ENCODE measurements around the gene PCA3.

Gene PCA3

DNA sequence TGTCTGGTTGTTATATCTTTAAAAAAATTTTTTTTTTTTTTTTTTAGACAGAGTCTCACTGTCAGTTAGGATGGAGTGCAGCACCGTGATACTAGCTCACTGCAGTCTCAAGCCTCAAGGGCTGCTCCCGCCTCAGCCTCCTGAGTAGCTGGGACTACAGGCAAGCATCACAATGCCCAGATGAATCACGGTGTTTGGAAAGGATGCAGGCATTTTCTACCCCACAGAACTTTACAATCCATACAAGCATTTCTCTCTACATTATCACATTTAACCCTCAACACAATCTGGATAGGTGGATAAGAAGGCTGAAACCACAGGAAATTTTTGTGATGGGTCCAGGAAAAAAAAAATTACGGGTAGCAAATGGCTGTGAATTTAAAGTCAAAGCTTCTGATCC, 5.8 kb upstream of the PCA3 start:
- DNase-seq = no peak

DNA sequence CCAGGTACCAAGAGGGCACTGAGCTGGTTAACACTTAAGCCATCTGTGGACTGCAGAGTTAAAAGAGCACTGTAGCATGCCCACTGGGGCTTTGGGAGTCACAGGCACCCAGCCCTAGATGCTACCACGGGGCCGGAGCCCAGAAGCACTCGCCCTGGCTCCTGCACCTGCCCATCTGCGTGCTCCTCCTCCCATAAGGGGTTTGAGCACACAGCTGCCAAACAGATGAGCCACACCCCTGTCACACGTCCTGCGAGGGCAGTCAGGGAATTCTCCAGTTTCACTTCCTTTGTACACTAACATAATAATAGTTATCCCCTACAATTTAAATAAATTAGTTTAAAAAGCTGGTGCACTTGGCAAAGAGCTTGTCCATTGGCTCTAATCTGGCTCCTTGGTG, 4.5 kb upstream of the PCA3 start:
- peak; percentile 61 for DNase-seq

DNA sequence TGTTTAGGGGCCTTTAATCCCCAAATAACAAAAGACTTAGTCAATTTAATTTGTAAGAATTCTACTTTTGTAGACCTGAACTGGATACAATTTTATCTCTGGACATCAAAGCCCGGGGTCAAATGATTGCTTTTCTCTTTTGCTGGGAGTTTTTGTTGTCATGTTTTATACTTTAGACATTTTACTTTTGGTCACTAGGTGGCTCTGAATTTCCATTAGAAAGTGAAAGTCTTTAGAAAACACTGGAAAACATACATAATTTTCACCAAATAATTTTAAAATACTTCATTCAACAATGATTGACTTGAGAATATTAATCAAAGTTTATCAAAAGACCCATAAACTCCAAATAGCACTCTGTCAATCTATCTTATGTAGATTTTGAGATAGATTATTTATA, 2.8 kb upstream of the PCA3 start:
- no peak for DNase-seq

DNA sequence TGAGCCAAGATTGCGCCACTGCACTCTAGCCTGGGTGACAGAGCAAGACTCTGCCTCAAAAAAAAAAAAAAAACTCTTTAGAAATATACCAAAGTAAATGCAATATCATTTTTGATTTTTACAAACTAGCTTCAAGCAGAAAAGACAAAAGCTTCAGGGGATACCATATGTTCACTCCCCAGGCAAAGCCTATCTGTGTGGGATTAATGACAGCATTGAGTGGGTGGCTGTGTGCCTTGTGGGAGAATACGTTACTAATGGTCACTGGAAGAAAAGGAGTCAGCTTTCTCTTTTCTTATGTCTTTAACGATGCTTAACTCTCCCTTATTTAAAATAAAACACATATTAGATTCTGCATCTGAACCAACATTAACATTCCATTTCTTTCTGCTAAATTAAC, 1.9 kb downstream of the PCA3 start:
- no peak for DNase-seq

DNA sequence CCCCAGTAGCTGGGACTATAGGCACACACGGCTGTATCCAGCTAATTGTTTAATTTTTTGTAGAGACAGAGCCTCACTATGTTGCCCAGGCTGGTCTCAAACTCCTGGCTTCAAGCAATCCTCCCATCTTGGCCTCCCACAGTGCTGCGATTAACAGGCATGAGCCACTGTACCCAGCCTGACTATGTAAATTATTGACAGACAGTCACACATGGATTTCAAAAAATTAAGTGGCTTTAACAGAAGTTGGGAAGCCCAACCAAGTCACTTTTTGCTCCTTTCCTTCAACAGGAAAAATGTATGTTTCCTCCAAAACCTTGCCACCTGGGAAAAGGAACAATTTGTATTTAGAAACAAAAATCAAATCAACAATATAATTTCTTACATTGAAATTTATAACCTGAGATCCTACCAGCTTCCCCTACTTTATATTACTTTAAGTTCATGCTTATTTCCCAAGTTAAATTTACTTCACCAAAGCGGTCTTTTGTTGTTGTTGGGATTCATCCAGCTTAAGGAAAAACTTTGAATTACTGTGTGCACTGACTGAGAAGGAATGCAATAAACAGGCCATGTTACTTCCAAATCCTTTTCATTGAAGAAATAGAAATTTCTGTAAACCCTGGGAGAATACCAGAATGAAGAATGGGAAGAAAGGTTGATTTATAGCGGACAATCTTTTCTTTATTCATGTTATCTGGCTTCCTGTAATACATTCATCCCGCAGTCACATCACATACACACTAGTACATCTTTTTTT, 8.6 kb downstream of the PCA3 start:
- no peak for DNase-seq

DNA sequence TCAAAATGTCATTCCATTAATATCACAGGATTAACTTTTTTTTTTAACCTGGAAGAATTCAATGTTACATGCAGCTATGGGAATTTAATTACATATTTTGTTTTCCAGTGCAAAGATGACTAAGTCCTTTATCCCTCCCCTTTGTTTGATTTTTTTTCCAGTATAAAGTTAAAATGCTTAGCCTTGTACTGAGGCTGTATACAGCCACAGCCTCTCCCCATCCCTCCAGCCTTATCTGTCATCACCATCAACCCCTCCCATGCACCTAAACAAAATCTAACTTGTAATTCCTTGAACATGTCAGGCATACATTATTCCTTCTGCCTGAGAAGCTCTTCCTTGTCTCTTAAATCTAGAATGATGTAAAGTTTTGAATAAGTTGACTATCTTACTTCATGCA, 20.6 kb downstream of the PCA3 start:
- no peak for DNase-seq

DNA sequence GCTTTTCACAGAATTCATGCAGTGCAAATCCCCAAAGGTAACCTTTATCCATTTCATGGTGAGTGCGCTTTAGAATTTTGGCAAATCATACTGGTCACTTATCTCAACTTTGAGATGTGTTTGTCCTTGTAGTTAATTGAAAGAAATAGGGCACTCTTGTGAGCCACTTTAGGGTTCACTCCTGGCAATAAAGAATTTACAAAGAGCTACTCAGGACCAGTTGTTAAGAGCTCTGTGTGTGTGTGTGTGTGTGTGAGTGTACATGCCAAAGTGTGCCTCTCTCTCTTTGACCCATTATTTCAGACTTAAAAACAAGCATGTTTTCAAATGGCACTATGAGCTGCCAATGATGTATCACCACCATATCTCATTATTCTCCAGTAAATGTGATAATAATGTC, 21.3 kb downstream of the PCA3 start:
- no peak for DNase-seq

DNA sequence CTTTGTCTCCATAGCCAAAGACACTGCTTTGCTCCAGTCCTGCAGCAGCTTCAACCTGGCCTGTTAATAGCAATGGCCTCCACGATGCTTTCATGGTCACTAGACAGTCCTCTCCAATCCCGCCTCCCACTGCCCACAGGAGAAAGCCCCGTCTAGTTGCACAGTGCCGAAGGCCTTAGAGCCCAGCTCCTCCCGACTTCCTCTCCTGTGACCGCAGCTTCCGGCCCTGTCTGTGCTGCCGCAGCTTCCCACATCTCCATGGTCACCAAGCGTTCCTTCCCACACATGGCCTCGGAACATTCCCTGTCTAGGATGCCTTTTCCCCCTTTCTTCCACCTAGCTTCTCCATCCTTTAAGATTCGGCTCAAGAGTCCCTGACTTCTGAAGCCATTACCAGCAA, 23.4 kb downstream of the PCA3 start:
- no peak for DNase-seq

DNA sequence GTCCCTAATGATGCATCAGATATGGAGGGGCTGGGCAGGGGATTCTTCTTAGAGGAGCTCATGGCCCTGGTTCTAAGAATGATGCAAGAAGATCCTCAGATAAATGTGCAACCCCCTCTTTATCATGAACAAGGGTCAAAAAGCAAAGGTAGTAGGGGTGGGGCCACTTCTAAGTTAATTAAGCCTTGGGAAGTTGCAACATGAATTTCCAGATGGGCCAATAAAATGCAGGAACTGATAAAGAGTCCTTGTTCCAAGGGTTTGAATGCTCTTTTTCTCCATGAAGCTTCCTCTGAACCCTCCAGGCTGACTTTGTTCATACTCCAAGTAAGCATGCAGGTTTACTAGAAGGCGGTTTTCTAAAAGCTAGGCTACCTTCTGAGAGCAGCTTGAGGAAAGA, 25.6 kb downstream of the PCA3 start:
- DNase-seq = no peak

DNA sequence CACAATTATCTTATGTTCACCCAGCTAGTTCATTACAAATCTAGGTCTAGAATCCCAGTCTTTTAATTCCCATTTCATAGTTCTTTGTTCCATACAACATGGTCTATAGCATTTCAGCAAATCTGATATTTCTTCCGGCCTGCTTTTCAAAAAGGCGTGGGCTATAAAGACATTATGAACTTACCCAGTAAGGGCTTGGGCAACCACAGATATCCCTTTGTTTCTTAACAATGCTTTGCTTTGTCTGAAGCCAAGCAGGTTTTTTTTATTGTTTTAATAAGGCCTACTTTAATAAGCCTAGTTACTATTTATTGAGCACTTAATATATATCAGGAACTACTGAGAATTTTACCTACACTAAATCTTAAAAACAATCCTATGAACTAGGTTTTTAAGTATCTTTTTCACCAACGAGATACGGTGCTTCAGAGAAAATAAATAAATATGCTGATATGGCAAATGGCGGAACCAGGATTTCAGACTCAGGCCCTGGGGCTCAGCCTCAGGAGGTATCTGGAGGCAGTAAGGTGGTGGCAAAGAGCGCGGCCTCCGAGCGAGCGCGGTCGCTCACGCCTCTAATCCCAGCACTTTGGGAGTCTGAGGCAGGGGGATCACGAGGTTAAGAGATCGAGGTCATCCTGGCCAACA, 29.7 kb downstream of the PCA3 start:
- no peak for DNase-seq

DNA sequence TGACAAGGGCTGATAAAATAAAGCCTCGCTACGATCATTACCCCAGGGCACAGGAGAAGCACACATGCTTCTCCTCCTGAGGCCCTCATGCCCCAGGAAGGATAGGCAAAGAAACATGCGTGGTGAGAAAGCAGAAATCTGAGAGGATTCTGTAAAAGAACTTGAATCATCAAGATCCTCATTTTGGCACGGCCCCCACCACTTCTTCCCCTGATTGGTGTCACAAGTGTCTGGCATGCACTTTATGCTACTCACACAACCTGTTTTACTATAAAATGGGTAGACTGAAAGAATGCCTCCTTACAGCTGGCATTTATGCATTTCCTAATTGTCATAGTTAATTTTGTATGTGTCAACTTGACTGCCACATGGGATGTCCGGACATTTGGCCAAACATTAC, 32.1 kb downstream of the PCA3 start:
- no peak for DNase-seq

DNA sequence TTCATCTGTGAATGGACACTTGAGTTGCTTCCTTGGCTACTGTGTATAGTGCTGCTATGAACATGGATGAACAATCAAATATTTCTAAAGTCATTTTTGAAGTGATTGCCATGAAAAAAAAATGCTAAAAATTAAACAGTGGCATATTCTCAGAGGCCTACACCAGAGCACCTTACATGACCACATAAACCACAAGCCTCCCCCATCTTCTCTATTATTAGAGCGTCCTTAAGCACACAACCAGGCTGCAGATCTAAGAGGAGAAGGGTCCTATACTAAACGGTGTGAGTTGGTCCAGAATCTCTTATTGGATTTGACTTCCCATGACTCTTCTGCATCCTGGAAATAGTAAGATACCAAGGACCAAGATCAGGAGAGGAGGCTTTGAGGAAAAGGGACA, 34.3 kb downstream of the PCA3 start:
- DNase-seq = no peak

DNA sequence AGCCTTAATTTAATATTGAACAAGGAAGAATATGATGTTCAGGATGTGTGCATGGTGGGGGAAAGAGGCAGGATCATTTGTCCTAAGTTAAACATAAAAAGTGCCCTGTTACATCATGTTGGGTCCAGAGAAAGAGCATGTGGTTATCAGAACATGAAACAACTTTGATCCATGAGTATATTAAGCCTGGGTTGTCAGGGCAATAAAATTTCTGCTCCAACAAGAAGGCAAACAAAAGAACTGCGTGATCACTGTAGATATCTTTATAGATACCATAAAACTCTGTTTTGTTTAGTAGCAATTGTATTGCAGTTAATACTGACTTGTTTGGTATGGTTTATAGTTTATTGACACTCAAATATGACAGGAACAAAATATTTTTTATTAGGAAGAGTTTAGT, 35.2 kb downstream of the PCA3 start:
- DNase-seq = no peak

DNA sequence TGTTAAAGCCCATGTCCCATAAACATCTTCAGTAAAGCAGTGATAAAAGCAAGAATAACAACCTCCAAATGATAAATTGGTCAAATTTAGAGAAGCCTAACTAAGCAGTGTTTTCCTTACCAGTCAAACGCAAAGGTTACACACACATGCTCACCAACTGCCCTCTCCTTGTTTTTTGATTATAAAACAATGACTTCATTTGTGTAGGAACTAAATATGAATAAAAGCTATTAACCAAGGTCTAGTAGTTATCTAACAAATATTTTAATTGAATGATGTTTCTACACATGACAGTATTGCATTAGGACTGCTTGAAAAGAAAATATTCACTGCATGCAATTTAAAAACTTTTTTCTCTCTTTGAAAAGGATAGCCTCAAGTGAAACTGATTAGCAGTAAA, 36.7 kb downstream of the PCA3 start:
- DNase-seq = no peak

DNA sequence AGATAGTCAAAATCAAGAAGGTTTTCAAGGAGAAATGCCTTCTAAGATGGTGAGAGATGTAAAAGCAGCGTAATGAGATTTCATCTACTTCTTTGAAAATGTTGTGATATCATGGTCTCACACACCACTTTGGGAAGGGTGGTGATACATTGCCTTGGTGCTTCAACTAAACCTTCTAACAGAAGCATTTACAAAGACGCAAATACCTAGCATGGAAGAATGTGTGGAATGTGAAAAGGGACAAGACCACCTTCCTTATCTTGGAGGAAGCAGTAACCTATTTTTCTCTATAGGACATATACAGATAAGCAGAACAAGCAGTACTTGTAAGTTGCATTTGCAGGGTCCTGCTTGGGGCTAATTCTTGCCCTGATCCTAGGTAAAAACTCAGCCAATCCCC, 38.8 kb downstream of the PCA3 start:
- DNase-seq = no peak

DNA sequence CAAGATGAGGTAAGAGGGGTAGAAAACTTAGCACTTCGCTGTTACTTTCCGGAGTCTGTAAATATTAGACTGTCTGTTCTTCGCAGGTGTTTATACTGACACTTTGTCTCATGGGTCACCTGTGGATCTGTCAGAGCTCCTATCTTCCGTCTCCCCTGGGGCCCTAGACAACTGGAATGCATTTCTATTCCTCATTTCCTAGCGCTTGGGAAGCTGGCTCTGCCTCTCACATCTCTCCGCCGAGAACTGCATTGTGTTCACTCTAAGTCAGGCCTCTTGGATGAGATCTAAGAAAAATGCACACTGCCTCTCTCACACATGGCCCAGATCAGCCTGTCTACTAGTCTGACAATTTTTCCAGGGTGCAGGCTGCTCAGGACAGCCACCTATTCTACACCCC, 39.5 kb downstream of the PCA3 start:
- no peak for DNase-seq

DNA sequence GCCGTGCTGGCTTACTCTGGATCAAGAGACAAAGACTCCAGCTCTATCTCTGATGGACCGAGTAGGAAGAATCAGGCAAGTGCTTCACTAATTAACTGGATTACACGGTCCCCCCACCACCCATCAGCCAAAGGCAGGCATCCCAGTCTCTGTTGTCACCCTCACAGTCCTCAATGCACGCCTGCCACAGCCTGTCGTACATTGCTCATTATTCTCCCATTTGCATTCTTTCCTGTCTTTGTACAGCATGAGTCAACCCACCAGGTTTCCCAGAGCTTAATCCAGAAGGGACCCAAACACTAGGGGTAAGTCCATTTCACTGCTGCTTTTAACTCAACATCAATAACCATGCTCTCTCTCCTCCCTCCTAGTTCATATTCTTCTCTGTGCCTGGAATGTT, 44.4 kb downstream of the PCA3 start:
- DNase-seq = no peak

DNA sequence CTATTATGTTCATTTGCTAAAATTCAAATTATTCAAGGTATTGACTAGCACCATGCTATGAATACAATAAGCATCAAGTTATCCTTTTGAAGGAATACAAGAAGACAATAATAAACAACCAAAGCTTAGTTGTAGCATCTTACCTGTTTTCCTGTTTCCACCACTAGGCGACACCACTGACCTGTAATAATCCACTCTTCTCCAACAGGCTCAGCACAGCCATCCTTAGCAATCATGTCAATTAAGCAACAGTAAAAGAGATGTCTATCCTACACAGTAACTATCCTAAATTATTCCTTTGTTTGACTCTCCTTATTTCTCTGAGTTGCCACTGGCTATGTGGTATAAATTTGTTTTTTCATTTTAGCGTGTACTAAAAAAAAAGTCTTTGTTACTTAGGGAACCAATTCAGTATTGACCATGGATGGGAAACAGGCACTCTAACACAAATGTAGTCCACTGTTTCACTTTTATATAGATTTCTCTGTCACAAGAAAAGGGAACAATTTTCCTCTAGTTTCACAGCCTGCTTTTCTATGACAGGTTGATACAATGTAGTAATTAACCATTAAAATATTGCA, 46.2 kb downstream of the PCA3 start:
- peak; percentile 44 for DNase-seq

DNA sequence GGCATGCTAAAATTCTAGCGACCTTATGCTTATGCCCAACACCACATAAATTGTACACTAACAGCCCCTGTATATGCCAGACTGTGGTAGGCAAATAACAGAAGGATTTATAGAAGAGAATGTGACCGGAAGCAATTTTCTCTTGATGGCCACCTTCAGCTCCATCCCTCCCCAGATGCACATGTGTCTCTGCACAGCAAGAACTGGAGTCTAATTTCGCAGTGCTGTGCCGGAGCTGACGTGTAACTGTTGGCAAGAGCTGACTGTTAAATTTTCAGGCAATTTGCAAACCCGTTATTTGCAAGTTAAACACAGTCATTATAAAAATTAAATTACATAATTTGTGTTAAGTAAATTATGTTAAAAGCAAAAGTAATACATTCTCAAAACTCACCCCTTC, 48.4 kb downstream of the PCA3 start:
- DNase-seq = no peak

DNA sequence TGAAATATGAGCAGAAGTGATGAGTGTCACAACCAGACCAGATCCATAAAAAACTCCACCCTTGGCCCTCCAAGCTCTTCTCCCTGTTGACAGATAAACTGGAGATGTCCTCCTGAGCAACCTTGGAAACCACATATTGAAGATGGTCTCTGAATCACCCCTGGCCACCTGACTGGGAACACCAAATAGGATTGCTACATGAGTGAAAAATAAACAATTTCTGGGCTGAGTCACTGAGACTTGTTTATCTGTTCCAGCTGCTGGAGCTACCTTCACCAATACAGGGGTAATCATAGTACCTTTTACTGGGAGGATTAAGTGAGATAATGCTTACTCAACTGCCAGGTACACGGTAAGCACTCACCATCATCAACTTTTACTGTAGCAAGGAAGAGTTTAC, 53.3 kb downstream of the PCA3 start:
- DNase-seq = no peak

DNA sequence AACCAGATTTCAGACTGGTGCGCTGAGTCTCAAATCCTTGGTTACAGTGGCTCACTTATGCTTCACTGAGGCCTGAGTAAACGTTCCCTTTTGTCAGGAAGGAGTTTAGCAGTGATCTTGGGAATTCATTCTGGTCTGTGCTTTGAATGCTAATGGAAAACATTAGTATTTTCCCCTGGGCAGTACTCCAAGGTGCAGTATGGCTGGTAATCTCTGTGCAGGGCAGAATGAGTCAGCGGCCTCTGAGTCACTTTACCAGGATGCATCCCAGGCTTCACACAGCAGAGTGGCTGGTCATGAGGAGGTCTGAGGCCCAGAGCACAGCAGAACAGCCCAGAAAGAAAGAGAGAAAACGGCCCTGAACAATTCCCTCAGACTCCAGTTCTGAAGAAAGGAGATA, 54.0 kb downstream of the PCA3 start:
- DNase-seq = no peak

DNA sequence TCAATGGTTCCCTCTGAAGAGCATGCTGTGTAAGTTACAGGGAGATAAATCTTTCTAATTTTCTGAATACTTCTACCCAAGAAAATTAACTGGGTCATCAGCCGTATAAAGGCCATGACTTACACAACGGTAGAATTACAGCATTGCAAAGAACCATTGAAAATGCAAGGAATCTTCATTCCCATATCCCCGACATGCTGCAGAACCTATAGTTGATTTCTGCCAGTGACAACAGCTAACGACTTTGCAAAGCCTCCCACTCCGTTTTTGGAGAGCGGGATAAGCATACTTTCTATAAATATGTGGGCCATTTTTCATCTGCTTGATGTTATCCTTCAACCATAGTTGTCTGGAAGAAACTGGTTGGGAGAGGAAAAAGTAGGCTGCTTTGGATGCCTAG, 56.2 kb downstream of the PCA3 start:
- DNase-seq = no peak

DNA sequence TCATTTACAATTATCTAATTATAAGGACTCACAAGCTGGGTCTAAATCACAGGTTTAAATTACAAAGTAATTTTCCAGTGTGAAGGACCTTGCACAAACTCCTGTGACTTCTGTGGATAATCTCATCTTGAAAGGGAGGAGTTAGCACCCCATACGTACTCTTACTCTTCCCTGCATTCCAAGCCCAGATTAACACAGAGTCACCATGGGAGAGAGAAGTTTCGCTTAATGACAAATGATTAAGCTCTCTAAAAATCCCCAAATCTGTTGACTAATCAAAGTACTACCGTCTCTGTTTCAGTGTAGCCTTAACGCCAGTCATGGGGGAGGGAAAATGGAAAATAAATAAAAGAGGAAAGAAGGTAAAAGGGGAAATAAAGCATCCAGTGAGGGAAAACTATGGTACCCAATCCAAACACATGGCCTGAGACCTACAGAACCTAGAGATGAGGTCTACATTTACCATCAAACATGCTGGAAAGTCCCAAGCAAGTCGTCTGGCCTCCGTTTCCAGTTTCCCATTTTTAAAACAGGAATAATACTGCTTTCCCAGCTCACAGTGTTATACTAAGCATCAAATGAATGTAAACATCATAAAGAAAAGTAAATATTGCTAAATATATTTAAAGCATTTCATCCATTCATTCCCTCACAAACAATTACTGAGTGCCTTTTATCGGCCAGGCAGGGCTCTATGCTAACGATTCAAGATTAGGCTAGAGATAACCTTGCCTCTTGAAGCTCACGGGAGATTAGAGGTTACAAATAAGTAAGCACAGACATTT, 63.2 kb downstream of the PCA3 start:
- no peak for DNase-seq

DNA sequence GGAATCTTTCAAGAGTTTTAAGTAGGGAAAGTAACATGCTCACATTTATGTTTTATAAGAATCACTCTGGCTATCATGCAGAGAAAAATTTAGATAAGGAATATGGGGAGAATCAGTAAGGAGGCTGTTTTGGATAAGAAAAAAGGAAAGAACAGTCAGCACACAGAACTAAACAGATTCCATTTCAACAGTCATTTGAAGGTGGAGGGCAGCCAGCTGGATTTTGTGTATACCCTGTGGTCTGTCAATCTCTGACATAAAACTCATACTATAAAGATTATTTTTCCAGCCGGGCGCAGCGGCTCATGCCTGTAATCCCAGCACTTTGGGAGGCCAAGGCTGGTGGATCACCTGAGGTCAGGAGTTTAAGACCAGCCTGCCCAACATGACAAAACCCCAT, 64.2 kb downstream of the PCA3 start:
- no peak for DNase-seq
